H1 (cell line): Measurements from ENCODE around the gene ITIH4. TPM values are rescaled to one million over a fixed set of nuclear protein-coding genes. Genes with fewer than 3 reads are reported as not detected.

Experiments used
- CTCF ChIA-PET: fragments of 300-600 bp; sonication (Branson Sonifier 250); formaldehyde crosslinking; loops from one replicate; lab custom pipeline; 2021; ENCODE audit not compliant: partially characterized antibody; lab: Charles Lee
- POLR2A ChIA-PET: fragments of 300-600 bp; sonication (Branson Sonifier 250); formaldehyde crosslinking; loops from one replicate; lab custom pipeline; 2021; ENCODE audit warnings: inconsistent platforms; ENCODE audit not compliant: partially characterized antibody; lab: Charles Lee
- DNase-seq, 2 experiments: peaks; one replicate each; pipeline versions ENCODE4 v3.0.0 to v3.0.0-alpha.2; 2010 to 2022; ENCODE audit warnings: low spot score in 2 of 2, low read depth in 1 of 2, mixed read lengths in 1 of 2
- FAIRE-seq: peaks from 2 replicates; lab custom pipeline; 2011; peaks lifted over from hg19 to GRCh38; lab: Jason Lieb, UNC
- H2AFZ ChIP-seq: 2 replicates; pipeline ENCODE4 v1.8.1; 2012; ENCODE audit warnings: low read length, inconsistent platforms
- H2AK5ac ChIP-seq: 2 replicates; pipeline ENCODE4 v1.6.1; 2013; ENCODE audit warnings: low read depth, low read length
- H2BK120ac ChIP-seq: replicated peaks from 2 replicates; pipeline ENCODE3; 2013; ENCODE audit warnings: low read depth, low read length, inconsistent platforms
- H2BK12ac ChIP-seq: 2 replicates; pipeline ENCODE4 v1.6.1; 2013; ENCODE audit warnings: low read depth, low read length
- H2BK15ac ChIP-seq: 2 replicates; pipeline ENCODE4 v1.6.1; 2013; ENCODE audit warnings: low read length
- H2BK20ac ChIP-seq: 2 replicates; pipeline ENCODE4 v1.6.1; 2013; ENCODE audit warnings: low read length
- H2BK5ac ChIP-seq: 2 replicates; pipeline ENCODE4 v1.6.1; 2013; ENCODE audit warnings: low read depth, low read length
- H3K14ac ChIP-seq: 2 replicates; pipeline ENCODE4 v1.6.1; 2013; ENCODE audit warnings: inconsistent platforms; ENCODE audit not compliant: insufficient read length
- H3K18ac ChIP-seq: 2 replicates; pipeline ENCODE4 v1.6.1; 2013; ENCODE audit warnings: low read length; ENCODE audit errors: extremely low read depth
- H3K23ac ChIP-seq: 2 replicates; pipeline ENCODE4 v1.6.1; 2013; ENCODE audit warnings: inconsistent platforms; ENCODE audit not compliant: insufficient read length
- H3K23me2 ChIP-seq: 2 replicates; pipeline ENCODE4 v1.6.1; 2013; ENCODE audit warnings: low read depth, low read length
- H3K27ac ChIP-seq: 2 replicates; pipeline ENCODE4 v1.6.1; 2011; ENCODE audit warnings: low read depth, low read length, inconsistent platforms
- H3K27me3 ChIP-seq, 4 experiments: replicated peaks in 1 of 4; 1 replicate in 1 of 4; 2 replicates in 3 of 4; pipeline versions ENCODE4 v1.6.1 to v1.8.1; 2011 to 2013; ENCODE audit warnings: low read length in 3 of 4, mild to moderate bottlenecking in 3 of 4, inconsistent platforms in 2 of 4, mixed read lengths in 2 of 4, moderate library complexity in 1 of 4; ENCODE audit not compliant: control insufficient read depth in 3 of 4, insufficient read depth in 3 of 4; ENCODE audit errors: extremely low read depth in 1 of 4
- H3K36me3 ChIP-seq, 4 experiments: 2 replicates each; pipeline versions ENCODE4 v1.6.1 to v1.8.1; 2011 to 2013; ENCODE audit warnings: mild to moderate bottlenecking in 4 of 4, low read length in 3 of 4, moderate library complexity in 2 of 4, control low read depth in 1 of 4, inconsistent platforms in 1 of 4; ENCODE audit not compliant: insufficient read depth in 4 of 4, control insufficient read depth in 2 of 4
- H3K4ac ChIP-seq: replicated peaks from 2 replicates; pipeline ENCODE3; 2013; ENCODE audit warnings: low read length, low read depth, mixed read lengths, inconsistent platforms; ENCODE audit not compliant: insufficient read length
- H3K4me1 ChIP-seq, 4 experiments: replicated peaks in 1 of 4; 1 replicate in 1 of 4; 2 replicates in 3 of 4; pipeline versions ENCODE4 v1.6.1 to v1.8.1; 2011 to 2013; ENCODE audit warnings: low read length in 3 of 4, inconsistent platforms in 2 of 4, mixed read lengths in 1 of 4; ENCODE audit not compliant: insufficient read depth in 4 of 4, control insufficient read depth in 3 of 4
- H3K4me2 ChIP-seq, 2 experiments: 2 replicates each; pipeline versions ENCODE4 v1.6.1 to v1.8.1; 2011 to 2013; ENCODE audit warnings: low read depth in 2 of 2, low read length in 2 of 2, control low read depth in 1 of 2, inconsistent platforms in 1 of 2, mild to moderate bottlenecking in 1 of 2; ENCODE audit not compliant: insufficient read depth in 1 of 2
- H3K4me3 ChIP-seq, 4 experiments: fragments of 200-600, 300-600 bp in 1 of 4; sonication (generic), shearing (Covaris generic), sonication (Bioruptor Twin) in 1 of 4; 2 replicates each; pipeline versions ENCODE4 v1.5.1 to v1.8.1; 2011 to 2016; ENCODE audit warnings: low read length in 4 of 4, low read depth in 3 of 4, control low read depth in 2 of 4, inconsistent platforms in 2 of 4, mild to moderate bottlenecking in 2 of 4, mixed read lengths in 1 of 4, moderate library complexity in 1 of 4; ENCODE audit not compliant: insufficient read depth in 2 of 4; ENCODE audit errors: extremely low read depth in 1 of 4
- H3K56ac ChIP-seq: replicated peaks from 2 replicates; pipeline ENCODE3; 2013; ENCODE audit warnings: low read depth, mild to moderate bottlenecking, mixed read lengths, low read length, inconsistent platforms; ENCODE audit not compliant: insufficient read length
- H3K79me1 ChIP-seq: 2 replicates; pipeline ENCODE4 v1.6.1; 2013; ENCODE audit warnings: low read depth, low read length, control low read depth
- H3K79me2 ChIP-seq, 2 experiments: 2 replicates each; pipeline versions ENCODE4 v1.6.1 to v1.8.1; 2012 to 2013; ENCODE audit warnings: low read length in 2 of 2, mild to moderate bottlenecking in 2 of 2, inconsistent platforms in 1 of 2; ENCODE audit not compliant: insufficient read depth in 2 of 2, control insufficient read depth in 1 of 2
- H3K9ac ChIP-seq, 4 experiments: replicated peaks in 1 of 4; 1 replicate in 1 of 4; 2 replicates in 3 of 4; pipeline versions ENCODE4 v1.6.1 to v1.8.1; 2011 to 2013; ENCODE audit warnings: low read depth in 3 of 4, low read length in 3 of 4, control low read depth in 2 of 4, mild to moderate bottlenecking in 2 of 4, moderate library complexity in 2 of 4, inconsistent platforms in 1 of 4; ENCODE audit errors: extremely low read depth in 1 of 4
- H3K9me3 ChIP-seq, 2 experiments: 2 replicates each; pipeline versions ENCODE4 v1.6.1 to v1.8.1; 2012 to 2013; ENCODE audit warnings: mild to moderate bottlenecking in 2 of 2, moderate library complexity in 2 of 2, control low read depth in 1 of 2, inconsistent platforms in 1 of 2, low read depth in 1 of 2, low read length in 1 of 2, mixed read lengths in 1 of 2; ENCODE audit not compliant: insufficient read depth in 2 of 2
- H4K20me1 ChIP-seq, 2 experiments: replicated peaks in 1 of 2; 2 replicates each; pipeline versions ENCODE3 to v1.8.1; 2011 to 2013; ENCODE audit warnings: inconsistent platforms in 2 of 2, low read length in 2 of 2, mild to moderate bottlenecking in 1 of 2; ENCODE audit not compliant: insufficient read depth in 2 of 2, control insufficient read depth in 1 of 2
- H4K5ac ChIP-seq: 2 replicates; pipeline ENCODE4 v1.6.1; 2013; ENCODE audit warnings: low read length, low read depth, mixed read lengths, inconsistent platforms; ENCODE audit not compliant: insufficient read length
- H4K8ac ChIP-seq: 2 replicates; pipeline ENCODE4 v1.8.0; 2013; ENCODE audit warnings: mild to moderate bottlenecking, moderate library complexity, low read length, inconsistent platforms; ENCODE audit not compliant: insufficient read depth; ENCODE audit errors: extremely low read depth
- H4K91ac ChIP-seq: replicated peaks from 2 replicates; pipeline ENCODE3; 2013; ENCODE audit warnings: low read length, mixed read lengths, inconsistent platforms; ENCODE audit not compliant: insufficient read length
- BACH1 ChIP-seq: IDR thresholded peaks from 2 replicates; pipeline ENCODE4 v1.6.1; 2012; ENCODE audit warnings: low read length, improper control_type of control experiment
- CBX5 ChIP-seq: fragments of 300-800, 300-1000 bp; sonication (generic); IDR thresholded peaks from 2 replicates; pipeline ENCODE4 v1.7.1; 2016; ENCODE audit warnings: antibody characterized with exemption, low read length, low read depth
- CTCF ChIP-seq, 3 experiments: IDR thresholded peaks; 1 replicate in 2 of 3; 2 replicates in 1 of 3; pipeline versions ENCODE4 v1.5.1 to v1.6.1; 2011; ENCODE audit warnings: low read length in 3 of 3, mild to moderate bottlenecking in 3 of 3, inconsistent platforms in 2 of 3, low read depth in 1 of 3, moderate library complexity in 1 of 3; ENCODE audit not compliant: insufficient read depth in 1 of 3; ENCODE audit errors: control extremely low read depth in 1 of 3
- E2F6 ChIP-seq: IDR thresholded peaks from 2 replicates; pipeline ENCODE4 v1.6.1; 2012; ENCODE audit warnings: inconsistent platforms
- GABPA ChIP-seq: IDR thresholded peaks from 2 replicates; pipeline ENCODE4 v1.6.1; 2011; ENCODE audit warnings: mild to moderate bottlenecking, low read length, moderate library complexity, borderline replicate concordance; ENCODE audit not compliant: insufficient read depth
- JUN ChIP-seq: IDR thresholded peaks from 2 replicates; pipeline ENCODE4 v1.6.1; 2011; ENCODE audit warnings: low read depth, mild to moderate bottlenecking, improper control_type of control experiment, low read length
- PHF8 ChIP-seq: fragments of 200-600 bp; sonication (generic); conservative IDR thresholded peaks from 2 replicates; pipeline ENCODE4 v1.7.1; 2012; ENCODE audit warnings: low read depth, mild to moderate bottlenecking, inconsistent platforms, low read length, moderate library complexity
- RAD21 ChIP-seq, 2 experiments: IDR thresholded peaks in 1 of 2; conservative IDR thresholded peaks in 1 of 2; 2 replicates each; pipeline ENCODE4 v1.6.1; 2011; ENCODE audit warnings: low read depth in 2 of 2, low read length in 2 of 2, improper control_type of control experiment in 1 of 2, inconsistent platforms in 1 of 2, mild to moderate bottlenecking in 1 of 2, moderate library complexity in 1 of 2
- TEAD4 ChIP-seq: IDR thresholded peaks from 2 replicates; pipeline ENCODE4 v1.6.1; 2012; ENCODE audit warnings: low read depth, low read length, inconsistent platforms, mixed read lengths
- WGBS, 2 experiments: shearing (Covaris generic) in 1 of 2; methylation state at CpG; one replicate each; pipeline versions ENCODE4 v1.1.6 to v1.1.7; 2013 to 2015; ENCODE audit warnings: low lambda C conversion rate in 2 of 2, mixed read lengths in 2 of 2, inconsistent platforms in 1 of 2, low coverage in 1 of 2, missing lambda C conversion rate in 1 of 2; ENCODE audit not compliant: insufficient replicate concordance in 2 of 2, insufficient coverage in 1 of 2, insufficient read length in 1 of 2; ENCODE audit errors: extremely low coverage in 1 of 2, missing lambda C conversion rate in 1 of 2; 5-methylcytosine and 5-hydroxymethylcytosine counted together
- polyA plus RNA-seq, 7 experiments: library from polyadenylated mRNA; depleted of rRNA in 3 of 7; stranded (reverse) in 5 of 7; unstranded in 2 of 7; fragments of >200 nt in 5 of 7; fragments of 200-250 nt in 2 of 7; gene quantifications; 1 replicate in 5 of 7; 2 replicates in 1 of 7; 4 replicates in 1 of 7; pipeline versions ENCODE4 v1.2.1 to v1.2.3, GENCODE V29; 2011 to 2013; ENCODE audit warnings: missing spikeins in 2 of 7, mixed read lengths in 2 of 7
- total RNA-seq: library from RNA; stranded (reverse); fragmentation: NEBNext Ultra II Directional; extraction: Animal tissue kit (Norgen Biotek cat#: 25700); gene quantifications from 2 replicates; pipeline ENCODE4 v1.2.1, GENCODE V29; 2021

The ITIH4 gene
- total and polyA plus RNA-seq, 2 of the 8 experiments (the other 6 are each of a cell fraction or from before 2014, with no cell fraction given) = 3.4 to 3.7 TPM

- Histone ChIP-seq H4K20me1 (no peaks in the 10 kb centered on the region), H3K4me3 (no peak overlapping the region), H2BK120ac (no peak overlapping the region), H3K56ac (no peak overlapping the region), H2AFZ (no peak overlapping the region), H4K91ac (no peak overlapping the region), H4K5ac (no peak overlapping the region), H2BK12ac (no peak overlapping the region), H2BK5ac (no peak overlapping the region), H3K36me3 (no peaks in the 10 kb centered on the region), H4K8ac (peak overlapping the region; percentile 53; the same call in 1 of the 2 replicates), H3K9me3 (no peaks in the 10 kb centered on the region), H3K14ac (no peak overlapping the region), H3K23me2 (no peaks in the 10 kb centered on the region), H3K79me2 (no peaks in the 10 kb centered on the region), H3K27me3 (no peaks in the 10 kb centered on the region), H3K4me2 (no peak overlapping the region), H3K4ac (no peak overlapping the region), H3K23ac (no peak overlapping the region), H3K27ac (no peak overlapping the region), H3K4me1 (peaks cover 0 to 7% (median 2%) of the 10 kb centered on the region in 4 experiments; a peak in 2 of 7 replicates), H2AK5ac (no peak overlapping the region), H3K18ac (no peak overlapping the region), H2BK20ac (no peak overlapping the region), H3K79me1 (no peaks in the 10 kb centered on the region), H3K9ac (no peak overlapping the region), H2BK15ac (no peak overlapping the region)
- no peak for FAIRE-seq
- WGBS, 2 experiments = 80% methylated on average over 3 of the region's 3 CpGs; no CpG with 5 or more reads in 1 of the 2 experiments
- ChIA-PET CTCF (interaction anchor here (0.6 to 4.7 kb wide), 8 partner anchors 8 to 382 kb away, joined by 3 to 24 read pairs (median 3); no protein-coding TSS in a partner anchor), POLR2A (interaction anchor here (1.2 kb wide), 1 partner anchor 9 kb away, joined by 8 read pairs; no protein-coding TSS in a partner anchor)
- DNase-seq = no peak
- TF ChIP-seq BACH1 = no peak
- no peak for TF ChIP-seq JUN
- no peak for TF ChIP-seq E2F6
- no peak for TF ChIP-seq RAD21 (IDR thresholded peaks at IDR 0.05 in 1 of 2, conservative IDR thresholded peaks at IDR 0.05 in 1 of 2; ENCODE audit: low read depth in 2 of 2, low read length in 2 of 2)
- no peak for TF ChIP-seq GABPA
- TF ChIP-seq CTCF (IDR thresholded peaks at IDR 0.05; ENCODE audit: control extremely low read depth in 1 of 3, insufficient read depth in 1 of 3, low read depth in 1 of 3, low read length in 3 of 3) = no peak
- TF ChIP-seq TEAD4 = no peak
- no peak for TF ChIP-seq CBX5
- no peak for TF ChIP-seq PHF8
Measured at GRCh38 chr3:52829482-52829881, 990 bp downstream of the ITIH4 start.
